GM18909 (cell line): ENCODE measurements around the gene AVP.
"Not testable (repeated sequence)": the region's sequence is repeated elsewhere in the genome, so short reads cannot be mapped to it uniquely, and the experiment has no call there.

Source experiments
- ATAC-seq: cut with Tn5 transposase; IDR thresholded peaks from one replicate; pipeline ENCODE4 v1.9.1; 2021; ENCODE audit warnings: mild to moderate bottlenecking; ENCODE audit not compliant: unreplicated experiment, poor library complexity

AVP gene

DNA sequence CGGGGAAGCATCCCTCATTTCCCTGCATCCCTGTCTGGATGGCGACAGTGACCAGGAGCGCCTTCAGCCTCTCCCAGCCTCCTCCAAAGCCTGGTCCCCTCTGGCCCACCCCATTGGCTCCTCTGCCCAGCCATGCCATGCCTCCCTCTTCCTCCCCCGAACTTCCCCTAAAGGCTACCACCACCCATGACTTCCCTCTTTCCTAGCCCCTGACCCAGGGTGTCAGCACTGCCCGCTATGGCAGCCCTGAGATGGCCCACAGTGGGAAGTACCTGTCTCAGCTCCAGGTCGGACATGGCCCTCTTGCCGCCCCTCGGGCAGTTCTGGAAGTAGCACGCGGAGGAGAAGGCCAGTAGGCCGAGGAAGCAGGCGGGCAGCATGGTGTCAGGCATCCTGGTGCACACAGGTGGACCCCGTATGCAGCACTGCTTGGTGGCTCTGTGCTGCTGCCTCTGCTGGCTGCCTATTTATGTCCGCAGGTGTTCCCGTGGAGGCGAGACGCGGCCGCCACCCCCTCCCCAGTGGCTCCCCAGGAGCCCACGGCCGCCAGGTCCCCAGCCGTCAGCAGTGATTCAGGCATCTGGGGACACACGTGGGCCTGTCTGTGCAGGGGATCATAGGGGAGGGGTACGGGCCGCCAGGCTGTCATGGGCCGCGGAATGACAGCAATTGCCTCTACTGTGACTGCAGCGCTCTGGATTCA lies at the start of gene AVP:
TSS of gene AVP (minus strand) at position 442 of the 703 bp plus-strand sequence. CDS start at position 392, 50 bp downstream.
- no peak for ATAC-seq

DNA sequence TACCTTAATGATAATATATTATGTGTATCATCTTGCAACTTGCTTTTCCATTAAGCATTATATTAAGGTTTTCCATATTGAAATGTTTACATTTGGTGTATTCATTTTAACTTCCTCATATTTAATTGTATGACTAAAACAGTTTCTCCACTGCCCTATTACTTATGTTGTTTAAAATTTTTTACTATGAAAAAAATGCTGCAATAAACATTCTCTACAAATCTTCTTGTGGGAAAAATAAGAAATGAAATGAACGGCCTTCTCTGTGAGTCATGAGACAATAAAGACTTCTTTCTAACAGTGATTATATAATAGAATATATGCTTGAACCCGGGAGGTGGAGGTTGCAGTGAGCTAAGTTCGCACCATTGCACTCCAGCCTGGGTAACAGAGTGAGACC lies 49.6 kb upstream of the AVP start:
- ATAC-seq: no peak

- no peak for ATAC-seq
Observed at GRCh38 chr20:3133155-3133554, 48.6 kb upstream of the AVP start.

DNA sequence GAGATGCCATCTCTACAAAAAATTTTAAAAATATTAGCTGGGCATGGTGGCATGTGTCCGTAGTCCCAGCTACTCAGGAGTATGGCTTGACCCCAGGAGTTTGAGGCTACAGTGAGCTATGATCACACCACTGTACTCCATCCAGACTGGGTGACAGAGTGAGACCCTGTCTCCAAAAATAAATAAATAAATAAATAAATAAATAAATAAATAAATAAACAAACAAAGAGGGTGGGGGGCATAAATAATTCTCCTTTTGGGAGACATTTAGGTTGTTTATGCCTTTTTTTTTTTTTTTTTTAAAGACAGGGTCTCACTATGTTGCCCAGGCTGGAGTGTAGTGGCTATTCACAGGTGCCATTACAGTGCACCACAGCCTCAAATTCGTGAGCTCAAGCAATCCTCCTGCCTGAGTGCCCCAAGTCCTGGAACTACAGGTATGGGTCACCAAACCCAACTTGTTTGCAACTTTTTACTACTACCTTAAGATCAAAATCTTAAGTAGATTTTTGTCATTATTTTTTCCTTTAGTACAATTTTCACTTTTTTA lies 45.6 kb upstream of the AVP start:
- ATAC-seq: no peak

- no peak for ATAC-seq
Observed at GRCh38 chr20:3129094-3129493, 44.6 kb upstream of the AVP start.

DNA sequence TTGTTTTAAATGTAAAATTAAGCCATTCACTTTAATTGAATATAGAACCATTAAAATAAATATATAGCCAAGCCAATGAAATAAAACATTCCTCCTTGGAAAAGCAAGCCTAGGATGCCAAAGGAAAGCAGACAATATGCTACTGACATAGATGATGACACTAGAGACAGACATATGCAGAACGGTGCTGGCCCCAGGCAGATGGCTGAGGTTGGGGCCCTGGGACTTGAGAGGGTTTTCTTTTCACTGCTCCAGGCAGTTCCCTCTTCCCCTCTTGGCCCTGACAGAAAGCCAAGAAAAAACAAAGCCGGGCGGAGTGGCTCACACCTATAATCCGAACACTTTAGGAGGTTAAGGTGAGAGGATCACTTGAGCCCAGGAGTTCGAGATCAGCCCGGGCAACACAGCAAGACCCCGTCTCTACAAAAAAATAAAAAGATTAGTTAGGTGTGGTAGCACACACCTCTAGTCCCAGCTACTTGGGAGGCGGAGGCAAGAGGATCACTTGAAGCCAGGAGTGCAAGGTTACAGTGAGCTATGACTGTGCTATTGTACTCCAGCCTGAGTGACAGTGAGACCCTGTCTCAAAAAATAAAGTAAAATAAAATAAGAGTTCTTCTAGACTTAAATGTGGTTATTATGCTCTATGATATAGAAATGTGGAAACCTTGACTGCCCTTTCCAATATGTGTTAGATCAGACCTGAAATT lies 43.9 kb upstream of the AVP start:
- ATAC-seq: no peak

DNA sequence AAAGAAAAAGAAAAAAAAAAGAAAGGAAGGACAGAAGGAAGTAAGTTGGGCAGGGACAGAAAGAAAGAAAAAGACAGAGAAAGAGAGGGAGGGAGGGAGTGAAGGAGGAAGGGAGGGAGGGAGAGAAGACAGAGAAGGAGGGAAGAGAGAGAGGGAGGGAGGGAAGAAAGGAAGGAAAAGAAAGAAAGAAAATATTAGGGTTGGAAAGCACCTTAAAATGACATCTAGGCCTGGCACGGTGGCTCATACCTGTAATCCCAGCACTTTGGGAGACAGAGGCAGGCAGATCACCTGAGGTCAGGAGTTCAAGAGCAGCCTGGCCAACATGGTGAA lies 42.0 kb upstream of the AVP start:
- ATAC-seq: no peak

GRCh38 chr20:3125776-3126526 lies 41.4 kb upstream of the AVP start:
- ATAC-seq: not testable (repeated sequence)

DNA sequence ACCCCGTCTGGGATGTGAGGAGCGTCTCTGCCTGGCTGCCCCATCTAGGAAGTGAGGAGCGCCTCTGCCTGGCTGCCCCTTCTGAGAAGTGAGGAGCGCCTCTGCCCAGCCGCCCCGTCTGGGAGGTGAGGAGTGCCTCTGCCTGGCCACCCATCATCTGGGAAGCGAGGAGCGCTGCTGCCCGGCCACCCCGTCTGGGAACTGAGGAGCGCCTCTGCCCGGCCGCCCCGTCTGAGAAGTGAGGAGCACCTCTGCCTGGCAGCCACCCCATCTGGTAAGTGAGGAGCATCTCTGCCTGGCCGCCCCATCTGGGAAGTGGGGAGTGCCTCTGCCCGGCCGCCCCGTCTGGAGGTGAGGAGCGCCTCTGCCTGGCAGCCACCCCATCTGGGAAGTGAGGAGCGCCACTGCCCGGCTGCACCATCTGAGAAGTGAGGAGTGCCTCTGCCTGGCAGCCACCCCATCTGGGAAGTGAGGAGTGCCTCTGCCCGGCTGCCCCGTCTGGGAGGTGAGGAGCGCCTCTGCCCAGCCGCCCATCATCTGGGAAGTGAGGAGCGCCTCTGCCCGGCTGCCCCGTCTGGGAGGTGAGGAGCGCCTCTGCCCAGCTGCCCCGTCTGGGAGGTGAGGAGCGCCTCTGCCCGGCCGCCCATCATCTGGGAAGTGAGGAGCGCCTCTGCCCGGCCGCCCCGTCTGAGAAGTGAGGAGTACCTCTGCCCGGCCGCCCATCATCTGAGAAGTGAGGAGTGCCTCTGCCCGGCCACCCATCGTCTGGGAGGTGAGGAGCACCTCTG lies 40.4 kb upstream of the AVP start:
- ATAC-seq: not testable (repeated sequence)

- ATAC-seq: not testable (repeated sequence)
Observed at GRCh38 chr20:3124163-3124562, 39.6 kb upstream of the AVP start.

DNA sequence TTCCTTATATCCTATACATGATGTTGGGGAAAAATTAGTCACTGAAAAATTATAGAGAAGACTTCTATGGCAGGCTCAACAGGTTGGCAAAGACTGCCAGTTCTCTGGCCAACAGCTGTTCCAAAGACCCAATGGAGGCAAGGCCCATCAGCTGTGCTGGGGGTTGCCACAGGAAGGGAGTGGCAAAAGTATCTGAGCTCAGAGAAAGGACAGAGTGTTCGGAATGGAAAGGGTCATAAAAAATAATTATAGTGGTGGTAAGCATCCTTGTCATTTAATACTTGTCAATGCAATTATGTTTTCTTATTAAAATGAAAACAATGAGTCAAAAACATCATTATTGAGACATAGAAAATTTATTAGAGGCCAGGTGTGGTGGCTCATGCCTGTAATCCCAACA lies 39.0 kb upstream of the AVP start:
- no peak for ATAC-seq

- ATAC-seq: no peak
Observed at GRCh38 chr20:3121955-3122610, 37.6 kb upstream of the AVP start.

- no peak for ATAC-seq
Observed at GRCh38 chr20:3121271-3121911, 36.9 kb upstream of the AVP start.

DNA sequence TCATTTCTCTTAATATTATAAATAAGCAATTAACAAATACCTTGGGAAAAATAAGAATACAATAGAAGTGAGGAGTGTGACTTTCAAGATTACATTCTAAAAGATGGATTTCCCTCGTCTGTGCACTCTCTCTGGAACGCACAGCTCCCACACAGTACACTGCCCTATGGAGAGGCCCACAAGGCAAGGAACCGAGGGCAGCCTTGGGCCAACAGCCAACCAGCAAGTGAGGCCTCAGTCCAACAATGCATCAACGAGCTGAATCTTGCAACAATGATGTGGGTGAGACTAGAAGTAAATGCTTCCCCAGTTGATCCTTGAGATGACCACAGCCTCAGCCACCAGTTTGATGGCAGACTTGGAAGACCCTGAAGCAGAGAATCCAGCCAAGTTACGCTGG lies 34.5 kb upstream of the AVP start:
- ATAC-seq: no peak

GRCh38 chr20:3117839-3118379 lies 33.4 kb upstream of the AVP start:
- not testable (repeated sequence) for ATAC-seq

DNA sequence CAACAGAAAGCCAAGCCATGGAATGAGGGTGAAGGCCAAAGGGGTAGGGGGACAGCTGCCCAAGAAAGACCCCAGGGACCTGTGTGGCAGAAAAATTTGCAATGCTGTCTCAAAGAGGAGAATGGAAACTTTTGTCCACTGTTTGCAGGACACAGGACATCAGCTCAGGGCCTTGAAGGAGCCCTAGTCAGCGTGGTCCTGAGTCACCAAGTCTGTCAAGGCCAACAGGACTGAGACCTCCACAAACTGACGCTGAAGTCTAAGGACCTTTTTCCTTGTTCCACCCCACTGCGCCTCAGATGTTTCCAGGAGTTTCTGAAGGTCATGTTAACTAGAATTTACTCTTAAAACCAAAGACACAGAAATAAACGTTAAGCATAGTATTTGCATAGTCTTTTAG lies 31.8 kb upstream of the AVP start:
- no peak for ATAC-seq

- no peak for ATAC-seq
Observed at GRCh38 chr20:3115190-3116107, 30.9 kb upstream of the AVP start.

DNA sequence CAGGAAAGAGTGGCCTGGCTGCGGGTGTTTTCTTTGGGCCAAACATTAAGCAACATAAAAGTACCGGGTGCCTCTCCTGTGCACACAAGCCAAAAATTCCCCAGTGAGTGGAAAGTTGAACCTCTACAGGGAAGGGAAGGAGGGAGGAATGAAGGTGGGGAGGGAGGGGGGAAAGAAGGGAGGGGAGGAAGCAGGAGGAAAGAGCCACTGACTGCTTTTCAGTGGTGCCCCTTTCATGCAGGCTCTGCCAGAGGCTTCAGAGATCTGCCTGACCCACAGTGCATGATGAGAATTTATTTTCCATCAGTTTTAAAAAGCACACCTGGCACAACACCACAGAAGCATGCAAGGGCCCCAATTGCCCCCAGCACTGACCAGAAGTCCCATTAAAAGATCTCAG lies 27.5 kb upstream of the AVP start:
- no peak for ATAC-seq
